ENCODE data around the gene PARP15.
A peak's percentile ranks its signal among the peaks of the same experiment; 100 is the strongest.

PARP15 gene

GRCh38 chr3:122603056-122603455 lies 25.6 kb downstream of the PARP15 start:
- no peak overlapping the region for H3K27ac ChIP-seq
- H3K9ac ChIP-seq: no peak overlapping the region
- no peaks in the 10 kb centered on the region for H3K4me1 ChIP-seq (ENCODE audit: low read depth, poor library complexity, severe bottlenecking)
- no peaks in the 10 kb centered on the region for H3K79me2 ChIP-seq (ENCODE audit: insufficient read depth, low read depth)
- no peak for TF ChIP-seq CTCF (conservative IDR thresholded peaks at IDR 0.05; ENCODE audit: low read depth, low read length)
- H2AFZ ChIP-seq (ENCODE audit: low read depth): no peak overlapping the region
- H3K27me3 ChIP-seq (ENCODE audit: insufficient read depth, low read depth): no peaks in the 10 kb centered on the region
- H3K4me2 ChIP-seq: no peak overlapping the region
- no peak overlapping the region for H3K4me3 ChIP-seq (IDR thresholded peaks at IDR 0.05; ENCODE audit: insufficient read depth, low read depth, low read length)
- H4K20me1 ChIP-seq (ENCODE audit: insufficient read depth): no peaks in the 10 kb centered on the region
- no peaks in the 10 kb centered on the region for H3K36me3 ChIP-seq (ENCODE audit: insufficient read depth)

- no peak overlapping the region for H3K9ac ChIP-seq
- no peaks in the 10 kb centered on the region for H3K79me2 ChIP-seq (ENCODE audit: insufficient read depth, low read depth)
- no peaks in the 10 kb centered on the region for H3K27me3 ChIP-seq (ENCODE audit: insufficient read depth, low read depth)
- no peaks in the 10 kb centered on the region for H4K20me1 ChIP-seq (ENCODE audit: insufficient read depth)
- no peak overlapping the region for H3K4me2 ChIP-seq
- no peak overlapping the region for H2AFZ ChIP-seq (ENCODE audit: low read depth)
- peaks cover 11% of the 10 kb centered on the region for H3K4me1 ChIP-seq (ENCODE audit: low read depth, poor library complexity, severe bottlenecking)
- no peak overlapping the region for H3K27ac ChIP-seq
- no peak overlapping the region for H3K4me3 ChIP-seq (IDR thresholded peaks at IDR 0.05; ENCODE audit: insufficient read depth, low read depth, low read length)
- no peaks in the 10 kb centered on the region for H3K36me3 ChIP-seq (ENCODE audit: insufficient read depth)
- TF ChIP-seq CTCF (conservative IDR thresholded peaks at IDR 0.05; ENCODE audit: low read depth, low read length): no peak
Measured at GRCh38 chr3:122606330-122606729, 28.9 kb downstream of the PARP15 start.

GRCh38 chr3:122608916-122609315 lies 31.5 kb downstream of the PARP15 start:
- Histone ChIP-seq H4K20me1 (ENCODE audit: insufficient read depth) (no peaks in the 10 kb centered on the region), H3K79me2 (ENCODE audit: insufficient read depth, low read depth) (no peaks in the 10 kb centered on the region), H3K4me2 (no peak overlapping the region), H2AFZ (ENCODE audit: low read depth) (no peak overlapping the region), H3K27me3 (ENCODE audit: insufficient read depth, low read depth) (no peaks in the 10 kb centered on the region), H3K27ac (no peak overlapping the region), H3K4me3 (IDR thresholded peaks at IDR 0.05; ENCODE audit: insufficient read depth, low read depth, low read length) (no peak overlapping the region), H3K4me1 (ENCODE audit: low read depth, poor library complexity, severe bottlenecking) (peaks cover 11% of the 10 kb centered on the region), H3K9ac (no peak overlapping the region), H3K36me3 (ENCODE audit: insufficient read depth) (no peaks in the 10 kb centered on the region)
- no peak for TF ChIP-seq CTCF (conservative IDR thresholded peaks at IDR 0.05; ENCODE audit: low read depth, low read length)

GRCh38 chr3:122609798-122610559 lies 32.5 kb downstream of the PARP15 start:
- Histone ChIP-seq H3K36me3 (ENCODE audit: insufficient read depth) (no peaks in the 10 kb centered on the region), H3K9ac (no peak overlapping the region), H3K79me2 (ENCODE audit: insufficient read depth, low read depth) (no peaks in the 10 kb centered on the region), H3K4me3 (IDR thresholded peaks at IDR 0.05; ENCODE audit: insufficient read depth, low read depth, low read length) (no peak overlapping the region), H3K4me1 (ENCODE audit: low read depth, poor library complexity, severe bottlenecking) (peaks cover 11% of the 10 kb centered on the region), H4K20me1 (ENCODE audit: insufficient read depth) (no peaks in the 10 kb centered on the region), H2AFZ (ENCODE audit: low read depth) (no peak overlapping the region; the same call in 1 of the 2 replicates), H3K4me2 (0 out of 2 replicates have a peak overlapping the region, but pooled peaks have one; percentile 17), H3K27me3 (ENCODE audit: insufficient read depth, low read depth) (no peaks in the 10 kb centered on the region), H3K27ac (no peak overlapping the region)
- TF ChIP-seq CTCF (conservative IDR thresholded peaks at IDR 0.05; ENCODE audit: low read depth, low read length): no peak

Data from KMS-11 (cell line).